GM13977 (cell line): ENCODE measurements around the gene FIS1.

Source experiments
- DNase-seq: peaks from one replicate; pipeline ENCODE4 v3.0.0; 2012; ENCODE audit warnings: low spot score
- in situ Hi-C: fragments of 300-500 bp; cut with MboI; formaldehyde crosslinking; loops from one replicate; pipeline ENCODE4 v1.12.0; 2022; ENCODE audit warnings: low sequenced_read_pairs, low pct_unique_long_range_greater_than_20kb, mixed read lengths, inconsistent platforms; ENCODE audit not compliant: unreplicated experiment
- TF ChIP-seq, protein P1 (sequence below): IDR thresholded peaks from 2 replicates; pipeline ENCODE4 v1.5.1; 2012; ENCODE audit warnings: mild to moderate bottlenecking, control low read depth; ENCODE audit not compliant: insufficient read depth; ENCODE audit errors: extremely low read depth, missing control alignments

FIS1 gene

DNA sequence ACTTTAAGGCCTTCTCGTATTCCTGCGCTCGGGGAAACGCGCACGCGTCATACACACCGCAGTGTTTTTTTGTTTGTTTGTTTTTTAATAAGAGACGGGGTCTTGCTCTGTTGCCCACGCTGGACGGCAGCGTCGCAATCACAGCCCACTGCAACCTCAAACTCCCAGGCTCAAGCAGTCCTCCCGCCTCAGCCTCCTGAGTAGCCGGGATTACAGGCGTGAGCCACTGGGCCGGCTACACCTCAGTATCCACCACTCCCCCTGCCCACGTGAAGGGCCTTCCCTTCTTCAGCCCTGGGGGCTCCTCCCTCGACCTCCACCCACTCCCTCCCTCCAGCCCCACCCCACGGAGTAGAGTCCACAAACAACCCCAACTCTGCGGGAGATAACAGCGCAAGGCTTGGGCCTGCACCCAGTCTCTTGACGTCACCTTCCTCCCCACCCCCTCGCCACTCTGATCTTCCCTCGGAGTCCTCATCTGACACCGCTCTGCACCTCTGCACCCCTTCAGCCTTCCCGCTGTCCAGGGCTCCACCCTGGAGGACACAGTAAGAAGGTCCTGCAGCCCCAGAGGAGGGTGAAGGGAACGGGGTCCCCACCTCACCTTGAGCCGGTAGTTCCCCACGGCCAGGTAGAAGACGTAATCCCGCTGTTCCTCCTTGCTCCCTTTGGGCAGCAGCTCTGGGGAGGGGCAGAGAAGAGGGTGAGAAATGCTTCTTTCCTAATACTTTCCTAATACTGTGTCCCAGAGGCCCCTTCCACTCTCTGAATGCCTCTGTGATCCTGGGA lies 4.5 kb downstream of the FIS1 start:
- DNase-seq: no peak
- in situ Hi-C loops: no loop called here
- TF ChIP-seq, protein P1, sequence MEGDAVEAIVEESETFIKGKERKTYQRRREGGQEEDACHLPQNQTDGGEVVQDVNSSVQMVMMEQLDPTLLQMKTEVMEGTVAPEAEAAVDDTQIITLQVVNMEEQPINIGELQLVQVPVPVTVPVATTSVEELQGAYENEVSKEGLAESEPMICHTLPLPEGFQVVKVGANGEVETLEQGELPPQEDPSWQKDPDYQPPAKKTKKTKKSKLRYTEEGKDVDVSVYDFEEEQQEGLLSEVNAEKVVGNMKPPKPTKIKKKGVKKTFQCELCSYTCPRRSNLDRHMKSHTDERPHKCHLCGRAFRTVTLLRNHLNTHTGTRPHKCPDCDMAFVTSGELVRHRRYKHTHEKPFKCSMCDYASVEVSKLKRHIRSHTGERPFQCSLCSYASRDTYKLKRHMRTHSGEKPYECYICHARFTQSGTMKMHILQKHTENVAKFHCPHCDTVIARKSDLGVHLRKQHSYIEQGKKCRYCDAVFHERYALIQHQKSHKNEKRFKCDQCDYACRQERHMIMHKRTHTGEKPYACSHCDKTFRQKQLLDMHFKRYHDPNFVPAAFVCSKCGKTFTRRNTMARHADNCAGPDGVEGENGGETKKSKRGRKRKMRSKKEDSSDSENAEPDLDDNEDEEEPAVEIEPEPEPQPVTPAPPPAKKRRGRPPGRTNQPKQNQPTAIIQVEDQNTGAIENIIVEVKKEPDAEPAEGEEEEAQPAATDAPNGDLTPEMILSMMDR: no peak

DNA sequence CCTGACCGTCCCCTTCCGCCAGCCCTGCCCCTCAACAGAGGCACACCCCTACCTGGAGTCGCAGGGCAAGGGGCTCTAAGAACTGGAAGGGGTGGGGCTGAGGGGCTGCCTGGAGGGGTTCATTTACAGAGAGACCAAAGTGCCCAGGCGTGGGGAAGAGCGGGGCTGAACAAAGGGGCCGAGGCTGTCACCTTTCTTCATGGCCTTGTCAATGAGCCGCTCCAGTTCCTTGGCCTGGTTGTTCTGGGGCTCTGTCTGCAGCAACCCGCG lies 5.0 kb downstream of the FIS1 start:
- TF ChIP-seq, protein P1: no peak
- in situ Hi-C loops: no loop called here
- no peak for DNase-seq

DNA sequence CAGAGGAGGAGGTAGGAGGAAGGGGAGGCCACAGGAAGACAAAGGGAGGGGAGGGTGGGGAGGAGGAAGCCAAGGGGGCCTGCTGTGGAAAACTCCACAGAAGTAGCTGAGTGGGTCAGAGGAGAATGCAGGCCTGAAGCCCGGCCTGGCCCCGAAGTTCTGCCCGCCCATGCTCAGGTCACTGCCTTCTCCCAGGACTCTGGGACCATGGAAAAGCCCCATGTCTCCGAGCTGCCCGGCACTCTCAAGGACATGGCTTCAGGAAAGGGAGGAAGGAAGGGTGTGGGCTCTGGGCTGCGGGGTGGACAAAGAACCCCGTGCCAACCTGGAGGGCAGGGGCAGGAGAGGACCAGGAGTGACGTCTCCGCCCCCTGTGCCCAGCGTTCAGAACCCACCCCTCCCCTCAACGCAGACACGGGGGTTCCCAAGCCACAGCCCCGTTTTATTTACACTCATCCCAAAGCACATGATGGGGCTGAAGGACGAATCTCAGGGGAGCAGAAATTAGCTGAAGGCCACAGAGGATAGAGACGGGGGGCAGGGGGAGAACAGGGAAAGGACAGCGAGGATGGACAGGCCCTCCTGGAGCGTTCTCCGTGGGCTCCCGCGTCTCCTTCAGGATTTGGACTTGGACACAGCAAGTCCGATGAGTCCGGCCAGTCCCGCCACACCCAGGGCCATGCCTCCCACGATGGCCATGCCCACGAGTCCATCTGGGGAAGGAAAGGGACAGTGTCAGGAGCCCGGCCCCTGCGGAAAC lies 5.5 kb downstream of the FIS1 start:
- DNase-seq: no peak
- TF ChIP-seq, protein P1: no peak
- in situ Hi-C loops: no loop called here

DNA sequence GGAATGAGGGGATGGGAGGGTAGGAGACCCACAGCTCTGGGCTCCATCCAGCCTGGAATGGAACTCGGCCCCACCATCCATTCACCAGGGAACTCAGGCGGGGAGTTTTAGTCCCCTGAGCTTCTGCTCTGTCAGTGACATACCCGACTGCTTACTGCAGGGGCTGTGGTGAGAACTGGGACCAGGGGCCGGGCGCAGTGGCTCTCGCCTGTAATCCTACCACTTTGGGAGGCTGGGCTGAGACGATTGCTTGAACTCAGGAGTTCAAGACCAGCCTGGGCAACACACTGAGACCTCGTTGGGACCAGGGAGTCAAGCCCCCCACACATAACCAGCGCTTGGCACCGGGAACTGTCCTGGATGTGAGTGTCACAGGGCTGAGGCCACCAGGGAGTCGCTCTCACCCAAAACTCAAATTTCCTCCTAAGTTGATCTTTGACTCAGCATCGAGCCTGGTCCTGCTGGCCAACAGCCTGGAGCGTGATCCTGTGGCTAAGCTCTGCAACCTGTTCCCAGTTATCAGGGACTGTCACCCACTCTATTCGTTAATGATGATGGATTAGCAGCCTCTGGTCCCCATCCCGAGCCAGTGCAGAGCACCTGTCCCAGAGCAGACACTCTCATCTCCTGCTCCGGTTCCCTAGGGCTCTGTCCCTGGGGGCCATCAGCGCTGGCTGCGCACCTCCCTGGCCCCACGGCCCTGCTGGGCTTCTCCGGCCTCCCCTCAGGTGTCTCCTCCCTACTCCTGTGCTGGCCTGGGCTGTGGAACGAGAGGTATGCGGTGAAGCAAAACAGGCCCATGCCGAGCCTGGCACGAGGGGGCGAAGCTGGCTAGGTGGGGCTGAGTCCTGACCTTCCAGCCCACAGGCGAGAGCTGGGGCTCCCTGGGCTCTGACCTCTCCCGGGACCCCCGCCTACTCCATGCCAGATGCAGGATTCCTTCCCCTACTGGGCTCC lies 6.4 kb downstream of the FIS1 start:
- in situ Hi-C loops: no loop called here
- no peak for DNase-seq
- TF ChIP-seq, protein P1: no peak

DNA sequence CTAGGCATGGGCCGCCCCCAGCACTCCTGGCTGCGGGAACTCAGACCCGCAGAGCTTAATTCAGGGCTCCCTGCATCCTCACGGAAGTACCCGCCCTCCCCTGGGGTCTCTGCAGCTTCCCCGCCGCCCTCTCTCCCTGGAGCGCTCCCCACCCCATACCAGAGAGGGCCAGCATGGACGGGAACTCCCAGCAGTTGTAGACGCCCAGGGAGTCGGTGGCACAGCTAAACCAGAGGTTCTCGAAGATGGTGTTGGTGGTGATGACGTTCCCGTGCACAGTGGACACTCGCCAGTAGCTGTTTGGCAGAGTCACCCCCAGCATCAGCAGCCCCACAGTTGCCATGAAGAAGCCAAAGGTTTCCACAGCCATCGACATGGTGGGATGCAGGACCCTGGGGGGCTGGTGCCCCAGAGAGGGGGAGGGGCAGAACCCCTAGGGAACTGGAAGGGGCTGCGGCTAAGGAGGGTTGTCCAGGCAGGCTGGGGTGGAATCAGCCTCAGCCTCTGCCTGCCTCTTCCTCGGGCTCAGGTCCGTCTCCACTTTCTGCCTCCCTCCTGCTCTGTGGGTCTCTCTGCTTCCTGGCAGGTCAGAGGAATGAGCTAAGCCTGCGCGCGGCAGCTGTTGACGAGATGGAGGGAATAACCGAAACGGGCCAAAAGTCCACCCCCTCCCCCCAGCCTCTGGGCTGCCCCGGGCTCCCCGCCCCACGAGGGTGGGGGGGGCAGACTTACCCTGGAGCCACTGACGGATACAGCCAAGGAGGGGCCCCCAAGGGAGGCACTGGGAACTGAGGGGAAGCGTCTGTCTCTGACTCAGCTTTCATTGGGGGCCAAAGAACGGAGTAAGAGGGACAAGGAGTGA lies 7.4 kb downstream of the FIS1 start, which contains the start of gene CLDN15:
Gene CLDN15 (minus strand): TSS at position 597 of the 862 bp plus-strand sequence. CDS start 221 bp downstream, at position 376.
- TF ChIP-seq, protein P1: no peak
- no peak for DNase-seq
- in situ Hi-C loops: no loop called here

DNA sequence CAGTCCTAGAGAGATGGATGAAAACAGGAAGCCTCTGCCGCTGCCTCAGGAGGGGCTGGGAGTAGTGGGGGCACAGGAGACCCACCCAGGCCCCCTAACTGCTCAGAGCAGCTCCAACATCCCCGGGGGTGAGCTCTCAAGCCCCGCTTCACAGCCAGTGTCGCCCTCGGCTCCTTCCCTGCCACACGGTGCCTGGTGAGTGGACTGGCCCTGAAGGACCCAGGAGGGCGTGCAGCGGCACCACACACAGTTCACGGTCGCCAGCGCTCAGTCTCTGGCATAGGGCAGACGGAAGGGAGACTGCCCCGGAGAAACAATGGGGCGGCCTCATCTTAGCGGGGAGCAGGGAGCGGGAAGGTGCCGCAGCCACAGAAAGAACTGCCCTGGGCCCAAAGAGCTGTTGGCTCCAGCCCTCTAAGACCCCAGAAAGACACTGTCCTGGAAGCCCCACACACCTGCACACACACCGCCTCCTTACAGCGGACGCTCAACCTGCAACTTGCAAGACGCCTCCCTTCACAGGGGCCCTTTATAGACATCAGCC lies 8.5 kb downstream of the FIS1 start:
- TF ChIP-seq, protein P1: no peak
- no peak for DNase-seq
- in situ Hi-C loops: no loop called here
